ENCODE results near the gene CPT2. TPM values are rescaled to one million over a fixed set of nuclear protein-coding genes. Genes with fewer than 3 reads are reported as not detected.

CPT2 gene
- total and polyA plus RNA-seq, 9 of the 15 experiments (the other 6 are each of a cell fraction or from before 2014, with no cell fraction given) = 7.6 to 25.1 (median 16.8) TPM

GRCh38 chr1:53207726-53208125 is 11.1 kb downstream of the CPT2 start (continued):
- TF ChIP-seq ZMIZ1 (IDR thresholded peaks at IDR 0.05; ENCODE audit: low read depth in 2 of 2, low read length in 2 of 2) = no peak
- TF ChIP-seq, protein P1, sequence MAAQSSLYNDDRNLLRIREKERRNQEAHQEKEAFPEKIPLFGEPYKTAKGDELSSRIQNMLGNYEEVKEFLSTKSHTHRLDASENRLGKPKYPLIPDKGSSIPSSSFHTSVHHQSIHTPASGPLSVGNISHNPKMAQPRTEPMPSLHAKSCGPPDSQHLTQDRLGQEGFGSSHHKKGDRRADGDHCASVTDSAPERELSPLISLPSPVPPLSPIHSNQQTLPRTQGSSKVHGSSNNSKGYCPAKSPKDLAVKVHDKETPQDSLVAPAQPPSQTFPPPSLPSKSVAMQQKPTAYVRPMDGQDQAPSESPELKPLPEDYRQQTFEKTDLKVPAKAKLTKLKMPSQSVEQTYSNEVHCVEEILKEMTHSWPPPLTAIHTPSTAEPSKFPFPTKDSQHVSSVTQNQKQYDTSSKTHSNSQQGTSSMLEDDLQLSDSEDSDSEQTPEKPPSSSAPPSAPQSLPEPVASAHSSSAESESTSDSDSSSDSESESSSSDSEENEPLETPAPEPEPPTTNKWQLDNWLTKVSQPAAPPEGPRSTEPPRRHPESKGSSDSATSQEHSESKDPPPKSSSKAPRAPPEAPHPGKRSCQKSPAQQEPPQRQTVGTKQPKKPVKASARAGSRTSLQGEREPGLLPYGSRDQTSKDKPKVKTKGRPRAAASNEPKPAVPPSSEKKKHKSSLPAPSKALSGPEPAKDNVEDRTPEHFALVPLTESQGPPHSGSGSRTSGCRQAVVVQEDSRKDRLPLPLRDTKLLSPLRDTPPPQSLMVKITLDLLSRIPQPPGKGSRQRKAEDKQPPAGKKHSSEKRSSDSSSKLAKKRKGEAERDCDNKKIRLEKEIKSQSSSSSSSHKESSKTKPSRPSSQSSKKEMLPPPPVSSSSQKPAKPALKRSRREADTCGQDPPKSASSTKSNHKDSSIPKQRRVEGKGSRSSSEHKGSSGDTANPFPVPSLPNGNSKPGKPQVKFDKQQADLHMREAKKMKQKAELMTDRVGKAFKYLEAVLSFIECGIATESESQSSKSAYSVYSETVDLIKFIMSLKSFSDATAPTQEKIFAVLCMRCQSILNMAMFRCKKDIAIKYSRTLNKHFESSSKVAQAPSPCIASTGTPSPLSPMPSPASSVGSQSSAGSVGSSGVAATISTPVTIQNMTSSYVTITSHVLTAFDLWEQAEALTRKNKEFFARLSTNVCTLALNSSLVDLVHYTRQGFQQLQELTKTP (IDR thresholded peaks at IDR 0.05; ENCODE audit: low read depth in 1 of 2, partially characterized antibody in 2 of 2) = no peak
